NCI-H510A (cell line): ENCODE results near the gene INSIG1.

Source experiments
- DNase-seq: peaks from one replicate; lab custom pipeline; 2025; lab: John Stamatoyannopoulos, UW

Gene INSIG1

GRCh38 chr7:155297517-155298287 is at the start of gene INSIG1:
Gene INSIG1 (plus strand): TSS chr7:155297878. CDS start chr7:155298286, 408 bp downstream.
- peak; percentile 41 for DNase-seq

GRCh38 chr7:155248366-155248756 is 49.3 kb upstream of the INSIG1 start:
- no peak for DNase-seq

- DNase-seq: no peak
These were observed 45.8 kb upstream of the INSIG1 start for GRCh38 chr7:155251831-155252230.

- DNase-seq: no peak
These were observed 45.2 kb upstream of the INSIG1 start for GRCh38 chr7:155252444-155252887.

- no peak for DNase-seq
These were observed 44.7 kb upstream of the INSIG1 start for GRCh38 chr7:155252892-155253501.

- no peak for DNase-seq
These were observed 43.7 kb upstream of the INSIG1 start for GRCh38 chr7:155254018-155254417.

GRCh38 chr7:155255071-155255470 is 42.6 kb upstream of the INSIG1 start:
- DNase-seq: no peak

- DNase-seq: no peak
These were observed 42.1 kb upstream of the INSIG1 start for GRCh38 chr7:155255621-155256020.

GRCh38 chr7:155256081-155256760 is 41.5 kb upstream of the INSIG1 start:
- no peak for DNase-seq

- no peak for DNase-seq
These were observed 40.8 kb upstream of the INSIG1 start for GRCh38 chr7:155256761-155257481.

- DNase-seq: no peak
These were observed 40.0 kb upstream of the INSIG1 start for GRCh38 chr7:155257482-155258225.

- no peak for DNase-seq
These were observed 39.5 kb upstream of the INSIG1 start for GRCh38 chr7:155258226-155258560.

- DNase-seq: no peak
These were observed 37.7 kb upstream of the INSIG1 start for GRCh38 chr7:155259866-155260497.

GRCh38 chr7:155260498-155260872 is 37.2 kb upstream of the INSIG1 start:
- no peak for DNase-seq

- DNase-seq: no peak
These were observed 36.4 kb upstream of the INSIG1 start for GRCh38 chr7:155261031-155261985.

- no peak for DNase-seq
These were observed 35.6 kb upstream of the INSIG1 start for GRCh38 chr7:155262031-155262430.

GRCh38 chr7:155263051-155263450 is 34.6 kb upstream of the INSIG1 start:
- DNase-seq: no peak

- DNase-seq: no peak
These were observed 34.0 kb upstream of the INSIG1 start for GRCh38 chr7:155263581-155264143.

GRCh38 chr7:155265144-155265543 is 32.5 kb upstream of the INSIG1 start:
- DNase-seq: no peak

- no peak for DNase-seq
These were observed 31.7 kb upstream of the INSIG1 start for GRCh38 chr7:155265961-155266360.
